ENCODE data around the gene ITLN2. TPM values are rescaled to one million over a fixed set of nuclear protein-coding genes. Genes with fewer than 3 reads are reported as not detected.

The ITLN2 gene
- total RNA-seq, 1 experiment from 2014 or later, result 0.20 TPM

DNA sequence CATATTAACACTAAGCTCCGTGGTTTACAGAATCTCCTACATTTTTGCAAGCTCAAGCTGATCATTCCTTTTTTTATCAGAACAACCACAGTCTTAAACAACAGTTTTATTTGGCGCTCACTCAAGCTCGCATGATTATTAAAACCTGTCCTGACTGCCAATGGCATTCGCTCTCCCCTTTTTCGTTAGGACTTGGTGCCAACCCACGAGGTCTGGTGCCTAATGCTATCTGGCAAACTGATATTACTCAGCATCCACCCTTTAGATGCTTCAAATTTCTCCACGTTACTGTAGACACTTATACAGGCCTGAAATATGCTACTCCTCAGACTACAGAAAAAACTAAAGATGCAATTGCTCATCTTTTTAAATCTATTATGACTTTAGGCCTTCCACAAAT, 46.6 kb downstream of the ITLN2 start:
- intact Hi-C loops (cut with micrococcal nuclease), result no loop called here
- TF ChIP-seq CTCF (IDR thresholded peaks at IDR 0.05 in 2 of 3, conservative IDR thresholded peaks at IDR 0.05 in 1 of 3; ENCODE audit: borderline replicate concordance in 1 of 3, insufficient read depth in 1 of 3, low read depth in 2 of 3, low read length in 2 of 3) (no peak), JUND (IDR thresholded peaks at IDR 0.05) (no peak), CBX3 (IDR thresholded peaks at IDR 0.05; ENCODE audit: low read depth) (no peak), SIN3A (IDR thresholded peaks at IDR 0.05; ENCODE audit: low read depth) (no peak), TCF7L2 (IDR thresholded peaks at IDR 0.05; ENCODE audit: borderline replicate concordance, extremely low read depth, insufficient read depth, insufficient read length) (no peak), EZH2phosphoT487 (IDR thresholded peaks at IDR 0.05; ENCODE audit: borderline replicate concordance) (no peak), SP1 (IDR thresholded peaks at IDR 0.05; ENCODE audit: low read depth) (no peak), POLR2AphosphoS5 (IDR thresholded peaks at IDR 0.05; ENCODE audit: low read depth, low read length) (no peak), EGR1 (IDR thresholded peaks at IDR 0.05; ENCODE audit: low read depth) (no peak), ELF1 (IDR thresholded peaks at IDR 0.05; ENCODE audit: borderline replicate concordance, low read depth) (no peak), ZNF274 (IDR thresholded peaks at IDR 0.05; ENCODE audit: low read depth, low read length) (no peak), ZFX (IDR thresholded peaks at IDR 0.05) (no peak), SRF (IDR thresholded peaks at IDR 0.05; ENCODE audit: low read depth) (no peak), EZH2 (IDR thresholded peaks at IDR 0.05) (no peak), RAD21 (IDR thresholded peaks at IDR 0.05; ENCODE audit: low read depth) (no peak)
- TF ChIP-seq, protein P1, sequence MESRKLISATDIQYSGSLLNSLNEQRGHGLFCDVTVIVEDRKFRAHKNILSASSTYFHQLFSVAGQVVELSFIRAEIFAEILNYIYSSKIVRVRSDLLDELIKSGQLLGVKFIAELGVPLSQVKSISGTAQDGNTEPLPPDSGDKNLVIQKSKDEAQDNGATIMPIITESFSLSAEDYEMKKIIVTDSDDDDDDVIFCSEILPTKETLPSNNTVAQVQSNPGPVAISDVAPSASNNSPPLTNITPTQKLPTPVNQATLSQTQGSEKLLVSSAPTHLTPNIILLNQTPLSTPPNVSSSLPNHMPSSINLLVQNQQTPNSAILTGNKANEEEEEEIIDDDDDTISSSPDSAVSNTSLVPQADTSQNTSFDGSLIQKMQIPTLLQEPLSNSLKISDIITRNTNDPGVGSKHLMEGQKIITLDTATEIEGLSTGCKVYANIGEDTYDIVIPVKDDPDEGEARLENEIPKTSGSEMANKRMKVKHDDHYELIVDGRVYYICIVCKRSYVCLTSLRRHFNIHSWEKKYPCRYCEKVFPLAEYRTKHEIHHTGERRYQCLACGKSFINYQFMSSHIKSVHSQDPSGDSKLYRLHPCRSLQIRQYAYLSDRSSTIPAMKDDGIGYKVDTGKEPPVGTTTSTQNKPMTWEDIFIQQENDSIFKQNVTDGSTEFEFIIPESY (IDR thresholded peaks at IDR 0.05; ENCODE audit: extremely low read depth, insufficient replicate concordance, low read length), result no peak
- TF ChIP-seq, protein P2, sequence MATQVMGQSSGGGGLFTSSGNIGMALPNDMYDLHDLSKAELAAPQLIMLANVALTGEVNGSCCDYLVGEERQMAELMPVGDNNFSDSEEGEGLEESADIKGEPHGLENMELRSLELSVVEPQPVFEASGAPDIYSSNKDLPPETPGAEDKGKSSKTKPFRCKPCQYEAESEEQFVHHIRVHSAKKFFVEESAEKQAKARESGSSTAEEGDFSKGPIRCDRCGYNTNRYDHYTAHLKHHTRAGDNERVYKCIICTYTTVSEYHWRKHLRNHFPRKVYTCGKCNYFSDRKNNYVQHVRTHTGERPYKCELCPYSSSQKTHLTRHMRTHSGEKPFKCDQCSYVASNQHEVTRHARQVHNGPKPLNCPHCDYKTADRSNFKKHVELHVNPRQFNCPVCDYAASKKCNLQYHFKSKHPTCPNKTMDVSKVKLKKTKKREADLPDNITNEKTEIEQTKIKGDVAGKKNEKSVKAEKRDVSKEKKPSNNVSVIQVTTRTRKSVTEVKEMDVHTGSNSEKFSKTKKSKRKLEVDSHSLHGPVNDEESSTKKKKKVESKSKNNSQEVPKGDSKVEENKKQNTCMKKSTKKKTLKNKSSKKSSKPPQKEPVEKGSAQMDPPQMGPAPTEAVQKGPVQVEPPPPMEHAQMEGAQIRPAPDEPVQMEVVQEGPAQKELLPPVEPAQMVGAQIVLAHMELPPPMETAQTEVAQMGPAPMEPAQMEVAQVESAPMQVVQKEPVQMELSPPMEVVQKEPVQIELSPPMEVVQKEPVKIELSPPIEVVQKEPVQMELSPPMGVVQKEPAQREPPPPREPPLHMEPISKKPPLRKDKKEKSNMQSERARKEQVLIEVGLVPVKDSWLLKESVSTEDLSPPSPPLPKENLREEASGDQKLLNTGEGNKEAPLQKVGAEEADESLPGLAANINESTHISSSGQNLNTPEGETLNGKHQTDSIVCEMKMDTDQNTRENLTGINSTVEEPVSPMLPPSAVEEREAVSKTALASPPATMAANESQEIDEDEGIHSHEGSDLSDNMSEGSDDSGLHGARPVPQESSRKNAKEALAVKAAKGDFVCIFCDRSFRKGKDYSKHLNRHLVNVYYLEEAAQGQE (IDR thresholded peaks at IDR 0.05; ENCODE audit: low read depth), result no peak
- TF ChIP-seq, protein P3, sequence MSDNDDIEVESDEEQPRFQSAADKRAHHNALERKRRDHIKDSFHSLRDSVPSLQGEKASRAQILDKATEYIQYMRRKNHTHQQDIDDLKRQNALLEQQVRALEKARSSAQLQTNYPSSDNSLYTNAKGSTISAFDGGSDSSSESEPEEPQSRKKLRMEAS (IDR thresholded peaks at IDR 0.05), result no peak
- DNase-seq (ENCODE audit: low read depth, low spot score) (no peak), ATAC-seq (no peak)
- Histone ChIP-seq H3K27me3 (ENCODE audit: insufficient read depth, low read length) (no peaks in the 10 kb centered on the region), H2AFZ (ENCODE audit: low read depth, low read length, poor library complexity, severe bottlenecking) (no peak overlapping the region), H3K4me3 (replicated peaks in 1 of 2; ENCODE audit: low read depth in 1 of 2, low read length in 2 of 2) (no peak overlapping the region), H4K20me1 (ENCODE audit: insufficient read depth) (no peaks in the 10 kb centered on the region), H3K9me2 (ENCODE audit: insufficient read depth) (no peaks in the 10 kb centered on the region), H3K27ac (ENCODE audit: low read depth, low read length) (no peak overlapping the region), H3K4me2 (ENCODE audit: low read length) (no peak overlapping the region), H3K9ac (ENCODE audit: low read length) (no peak overlapping the region), H3K4me1 (ENCODE audit: control insufficient read depth in 1 of 2, insufficient read depth in 2 of 2, low read length in 2 of 2) (no peaks in the 10 kb centered on the region), H3K9me3 (ENCODE audit: control insufficient read depth in 1 of 2, insufficient read depth in 1 of 2, low read depth in 1 of 2, low read length in 2 of 2) (no peaks in the 10 kb centered on the region), H3K36me3 (ENCODE audit: control insufficient read depth in 1 of 2, insufficient read depth in 2 of 2, low read length in 2 of 2) (no peaks in the 10 kb centered on the region), H3K79me2 (ENCODE audit: insufficient read depth, low read length) (no peaks in the 10 kb centered on the region)
- ChIA-PET CTCF (no interaction called here), RAD21 (ENCODE audit: low non-redundant PET in 1 of 2, low total read pairs in 2 of 2, uncharacterized antibody in 2 of 2, unreplicated experiment in 2 of 2) (no interaction called here), POLR2A (no interaction called here)
- no TSS peak for BruUV-seq (replicated peaks)

Measured in HCT116 (cell line).